Neural cell (in vitro differentiated cells): ENCODE data around the gene TSKS.

ENCODE experiments used
- EZH2 ChIP-seq: fragments of 200-600, 300-800 bp; shearing (Covaris generic), sonication (generic); IDR thresholded peaks from 2 replicates; pipeline ENCODE4 v1.6.1; 2014; ENCODE audit warnings: antibody characterized with exemption, low read length, borderline replicate concordance, mild to moderate bottlenecking; ENCODE audit not compliant: insufficient read depth, poor library complexity, severe bottlenecking
- POLR2AphosphoS5 ChIP-seq: IDR thresholded peaks from 2 replicates; pipeline ENCODE4 v1.6.1; 2012
- TAF1 ChIP-seq: IDR thresholded peaks from 2 replicates; pipeline ENCODE4 v1.6.1; 2012; ENCODE audit warnings: low read depth
- TF ChIP-seq, protein P1 (sequence below): fragments of 450-650 bp; IDR thresholded peaks from 2 replicates; pipeline ENCODE4 v1.5.1; 2014; ENCODE audit warnings: antibody characterized with exemption, mild to moderate bottlenecking, moderate library complexity; ENCODE audit not compliant: poor library complexity, severe bottlenecking

DNA sequence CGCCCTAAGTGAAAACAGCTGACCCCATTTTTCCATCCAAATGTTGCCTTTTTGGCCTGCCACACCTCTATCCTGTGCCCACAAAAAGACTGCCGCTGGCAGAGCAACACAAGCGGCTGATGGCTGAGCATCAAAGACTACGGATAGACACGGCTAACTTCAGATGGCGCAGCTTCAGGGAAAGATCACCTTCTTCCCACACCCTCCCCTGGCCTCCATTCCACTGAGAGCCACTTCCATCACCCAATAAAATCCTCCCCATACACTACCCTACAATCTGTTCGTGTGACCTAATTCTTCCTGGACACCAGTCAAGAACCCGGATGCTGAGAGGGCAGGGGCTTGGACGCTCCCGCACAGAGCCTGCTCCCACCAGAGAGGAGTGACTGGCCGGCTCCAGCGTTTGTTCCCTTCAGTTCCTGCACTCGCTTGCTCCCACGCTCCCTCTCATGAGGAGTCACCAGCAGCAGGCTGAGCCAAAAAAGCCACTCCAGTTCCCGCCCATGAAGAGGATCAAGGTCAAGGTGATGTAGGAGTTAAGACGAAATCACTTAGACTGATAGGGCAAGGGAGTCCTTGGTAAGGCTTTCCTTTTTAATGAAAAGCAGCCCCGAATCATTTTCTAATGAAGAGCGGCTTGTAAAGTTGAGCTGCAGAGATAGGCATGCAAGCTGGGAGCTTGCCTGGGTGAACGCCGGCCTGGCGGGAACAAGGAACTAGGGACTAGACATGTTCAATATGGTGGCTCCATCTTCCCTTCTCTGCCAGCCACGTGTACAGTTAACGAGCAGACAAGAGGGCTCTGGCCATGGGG lies 35.7 kb downstream of the TSKS start:
- TF ChIP-seq, protein P1, sequence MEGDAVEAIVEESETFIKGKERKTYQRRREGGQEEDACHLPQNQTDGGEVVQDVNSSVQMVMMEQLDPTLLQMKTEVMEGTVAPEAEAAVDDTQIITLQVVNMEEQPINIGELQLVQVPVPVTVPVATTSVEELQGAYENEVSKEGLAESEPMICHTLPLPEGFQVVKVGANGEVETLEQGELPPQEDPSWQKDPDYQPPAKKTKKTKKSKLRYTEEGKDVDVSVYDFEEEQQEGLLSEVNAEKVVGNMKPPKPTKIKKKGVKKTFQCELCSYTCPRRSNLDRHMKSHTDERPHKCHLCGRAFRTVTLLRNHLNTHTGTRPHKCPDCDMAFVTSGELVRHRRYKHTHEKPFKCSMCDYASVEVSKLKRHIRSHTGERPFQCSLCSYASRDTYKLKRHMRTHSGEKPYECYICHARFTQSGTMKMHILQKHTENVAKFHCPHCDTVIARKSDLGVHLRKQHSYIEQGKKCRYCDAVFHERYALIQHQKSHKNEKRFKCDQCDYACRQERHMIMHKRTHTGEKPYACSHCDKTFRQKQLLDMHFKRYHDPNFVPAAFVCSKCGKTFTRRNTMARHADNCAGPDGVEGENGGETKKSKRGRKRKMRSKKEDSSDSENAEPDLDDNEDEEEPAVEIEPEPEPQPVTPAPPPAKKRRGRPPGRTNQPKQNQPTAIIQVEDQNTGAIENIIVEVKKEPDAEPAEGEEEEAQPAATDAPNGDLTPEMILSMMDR: no peak
- TF ChIP-seq POLR2AphosphoS5: no peak
- TF ChIP-seq EZH2: no peak
- TF ChIP-seq TAF1: no peak
